SU-DHL-6 (cell line): ENCODE results near the gene EMID1.

Experiments used
- EZH2phosphoT487 ChIP-seq: fragments of 200-600 bp; sonication (generic), shearing (Covaris generic); conservative IDR thresholded peaks from 2 replicates; pipeline ENCODE4 v1.6.1; 2018; ENCODE audit warnings: mild to moderate bottlenecking, antibody characterized with exemption, low read length, moderate library complexity, mixed read lengths
- TF ChIP-seq, protein P1 (sequence below): fragments of 200-600 bp; sonication (generic); IDR thresholded peaks from one replicate; pipeline ENCODE4 v1.5.1; 2017; ENCODE audit warnings: antibody characterized with exemption, mild to moderate bottlenecking, low read length, moderate library complexity; ENCODE audit not compliant: insufficient read depth, poor library complexity, severe bottlenecking

DNA sequence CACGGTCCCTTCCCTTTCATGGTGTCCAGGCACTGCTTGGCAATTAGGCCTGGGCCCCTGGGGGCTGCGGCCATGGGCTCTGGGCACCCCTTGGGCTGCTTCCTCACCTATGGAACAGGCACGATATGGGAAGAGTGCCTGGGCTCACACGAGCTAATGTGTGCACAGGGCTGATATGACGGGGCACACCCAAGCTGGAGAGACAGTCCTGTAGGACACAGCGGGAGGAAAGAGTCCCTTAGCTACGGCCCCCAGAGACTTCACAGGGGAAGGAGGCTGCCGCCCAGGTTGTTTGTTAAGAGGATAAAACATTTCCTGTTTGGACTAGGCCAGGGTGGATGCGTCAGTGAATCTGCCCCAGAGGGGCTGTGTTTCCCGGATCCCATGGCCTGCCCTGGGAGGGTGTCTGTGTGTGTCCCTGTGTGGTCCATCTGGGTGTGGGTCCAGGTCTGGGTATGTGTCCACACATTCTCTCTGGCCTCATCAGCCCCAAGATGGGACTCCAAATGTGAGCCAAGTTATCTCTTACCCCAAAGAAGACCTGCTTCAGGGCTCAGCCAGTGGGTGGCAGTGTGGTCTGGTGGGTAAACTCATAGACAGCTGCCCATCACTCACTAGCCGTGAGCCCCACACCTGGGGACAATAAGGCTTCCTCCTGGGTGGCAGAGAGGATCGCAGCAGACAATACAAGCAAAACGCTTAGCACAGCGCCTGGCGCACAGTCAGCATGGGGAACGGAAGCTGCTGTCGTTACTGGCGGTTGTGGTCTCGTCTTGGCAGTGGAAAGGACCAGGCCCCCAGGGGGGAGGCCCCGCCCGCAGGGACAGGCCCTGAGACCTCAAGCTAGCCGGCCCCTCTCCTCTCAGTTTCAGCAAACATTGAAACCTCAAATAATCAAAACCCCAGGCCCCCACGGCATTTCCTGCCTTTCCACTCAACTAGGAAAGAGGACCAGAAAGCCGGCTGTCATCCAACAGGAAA is 3.2 kb upstream of the EMID1 start:
- TF ChIP-seq, protein P1, sequence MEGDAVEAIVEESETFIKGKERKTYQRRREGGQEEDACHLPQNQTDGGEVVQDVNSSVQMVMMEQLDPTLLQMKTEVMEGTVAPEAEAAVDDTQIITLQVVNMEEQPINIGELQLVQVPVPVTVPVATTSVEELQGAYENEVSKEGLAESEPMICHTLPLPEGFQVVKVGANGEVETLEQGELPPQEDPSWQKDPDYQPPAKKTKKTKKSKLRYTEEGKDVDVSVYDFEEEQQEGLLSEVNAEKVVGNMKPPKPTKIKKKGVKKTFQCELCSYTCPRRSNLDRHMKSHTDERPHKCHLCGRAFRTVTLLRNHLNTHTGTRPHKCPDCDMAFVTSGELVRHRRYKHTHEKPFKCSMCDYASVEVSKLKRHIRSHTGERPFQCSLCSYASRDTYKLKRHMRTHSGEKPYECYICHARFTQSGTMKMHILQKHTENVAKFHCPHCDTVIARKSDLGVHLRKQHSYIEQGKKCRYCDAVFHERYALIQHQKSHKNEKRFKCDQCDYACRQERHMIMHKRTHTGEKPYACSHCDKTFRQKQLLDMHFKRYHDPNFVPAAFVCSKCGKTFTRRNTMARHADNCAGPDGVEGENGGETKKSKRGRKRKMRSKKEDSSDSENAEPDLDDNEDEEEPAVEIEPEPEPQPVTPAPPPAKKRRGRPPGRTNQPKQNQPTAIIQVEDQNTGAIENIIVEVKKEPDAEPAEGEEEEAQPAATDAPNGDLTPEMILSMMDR, result no peak
- TF ChIP-seq EZH2phosphoT487, result no peak
